A549 (cell line): ENCODE results near the gene ZNF23. TPM values are rescaled to one million over a fixed set of nuclear protein-coding genes. Genes with fewer than 3 reads are reported as not detected.

Experiments used
- ATAC-seq, 2 experiments: fragments of 200-7000 bp in 1 of 2; fragments of >200 bp in 1 of 2; cut with Nextera tagmentation in 1 of 2; cut with Tn5 transposase in 1 of 2; 3 replicates each; pipeline versions ENCODE4 v1.8.0 to v1.9.1; 2018 to 2020; ENCODE audit warnings: mild to moderate bottlenecking in 1 of 2, moderate library complexity in 1 of 2
- CTCF ChIA-PET: fragments of 300-600 bp; sonication (Branson Sonifier 250); formaldehyde crosslinking; extraction: SDS; loops from one replicate; lab custom pipeline; 2021; ENCODE audit warnings: antibody characterized with exemption, inconsistent platforms; lab: Yijun Ruan, JAX
- POLR2A ChIA-PET: fragments of 350-600 bp; formaldehyde crosslinking; extraction: SDS; loops from one replicate; lab custom pipeline; 2021; ENCODE audit warnings: antibody characterized with exemption, inconsistent platforms; lab: Yijun Ruan, JAX
- DNase-seq, 2 experiments: peaks; one replicate each; pipeline versions ENCODE4 v3.0.0 to v3.0.0-alpha.2; 2011 to 2016; ENCODE audit warnings: low read depth in 1 of 2, low spot score in 1 of 2
- FAIRE-seq: peaks from 2 replicates; lab custom pipeline; 2011; peaks lifted over from hg19 to GRCh38; lab: Jason Lieb, UNC
- H3K27ac ChIP-seq, 2 experiments: fragments of >200 bp; sonication (Bioruptor Twin); formaldehyde crosslinking; 3 replicates each; pipeline ENCODE4 v1.5.1; 2016 to 2017
- H3K4me1 ChIP-seq: fragments of >200 bp; sonication (Bioruptor Twin); formaldehyde crosslinking; 3 replicates; pipeline ENCODE4 v1.6.1; 2016
- H3K4me2 ChIP-seq: fragments of >200 bp; sonication (Bioruptor Twin); formaldehyde crosslinking; 3 replicates; pipeline ENCODE4 v1.6.1; 2016
- H3K4me3 ChIP-seq: fragments of >200 bp; sonication (Bioruptor Twin); formaldehyde crosslinking; 3 replicates; pipeline ENCODE4 v1.5.1; 2016
- H3K9me3 ChIP-seq: fragments of >200 bp; sonication (Bioruptor Twin); formaldehyde crosslinking; 3 replicates; pipeline ENCODE4 v1.6.1; 2016
- CBX2 ChIP-seq: fragments of 200-600 bp; sonication (generic); IDR thresholded peaks from 2 replicates; pipeline ENCODE4 v1.6.1; 2016; ENCODE audit warnings: low read depth, mild to moderate bottlenecking, borderline replicate concordance
- CBX8 ChIP-seq: fragments of 200-600 bp; sonication (generic); IDR thresholded peaks from 2 replicates; pipeline ENCODE4 v1.6.1; 2016
- CTCF ChIP-seq: fragments of >200 bp; sonication (Bioruptor Twin); formaldehyde crosslinking; IDR thresholded peaks from 3 replicates; pipeline ENCODE4 v1.5.1; 2016
- E2F6 ChIP-seq: IDR thresholded peaks from 2 replicates; pipeline ENCODE4 v1.6.1; 2012; ENCODE audit warnings: low read depth, borderline replicate concordance
- EHF ChIP-seq: fragments of 250-450 bp; sonication (Bioruptor Pico); IDR thresholded peaks from 2 replicates; pipeline ENCODE4 v1.5.0; 2020; ENCODE audit warnings: mild to moderate bottlenecking
- ELK1 ChIP-seq: fragments of 150-350 bp; IDR thresholded peaks from 2 replicates; pipeline ENCODE4 v1.6.1; 2014; ENCODE audit warnings: low read depth, mild to moderate bottlenecking, low read length
- EP300 ChIP-seq, 2 experiments: fragments of >200 bp; sonication (Bioruptor Twin); formaldehyde crosslinking; IDR thresholded peaks; 2 replicates in 1 of 2; 3 replicates in 1 of 2; pipeline ENCODE4 v1.6.1; 2016 to 2017
- ESRRA ChIP-seq: fragments of 150-350 bp; IDR thresholded peaks from 2 replicates; pipeline ENCODE4 v1.6.1; 2014; ENCODE audit warnings: mild to moderate bottlenecking, low read length, borderline replicate concordance
- FOSB ChIP-seq: fragments of 250-450 bp; sonication (Bioruptor Pico); IDR thresholded peaks from 2 replicates; pipeline ENCODE4 v1.5.0; 2020; ENCODE audit warnings: mild to moderate bottlenecking, moderate library complexity
- FOXS1 ChIP-seq: fragments of 250-450 bp; sonication (Bioruptor Pico); IDR thresholded peaks from 2 replicates; pipeline ENCODE4 v1.5.0; 2020; ENCODE audit warnings: mild to moderate bottlenecking, moderate library complexity
- HDAC2 ChIP-seq: fragments of 200-600 bp; sonication (generic); IDR thresholded peaks from 2 replicates; pipeline ENCODE4 v1.6.1; 2016
- HEYL ChIP-seq: fragments of 250-450 bp; sonication (Bioruptor Pico); IDR thresholded peaks from 2 replicates; pipeline ENCODE4 v1.8.0; 2021; ENCODE audit warnings: mild to moderate bottlenecking, moderate library complexity
- HOXA7 ChIP-seq: fragments of 250-450 bp; sonication (Bioruptor Pico); IDR thresholded peaks from 2 replicates; pipeline ENCODE4 v1.5.0; 2020; ENCODE audit warnings: mild to moderate bottlenecking, moderate library complexity
- HOXB5 ChIP-seq: fragments of 250-450 bp; sonication (Bioruptor Pico); IDR thresholded peaks from 2 replicates; pipeline ENCODE4 v1.5.0; 2020; ENCODE audit warnings: mild to moderate bottlenecking, moderate library complexity
- JUN ChIP-seq, 2 experiments: fragments of >200 bp; sonication (Bioruptor Twin); formaldehyde crosslinking; IDR thresholded peaks; 2 replicates in 1 of 2; 3 replicates in 1 of 2; pipeline ENCODE4 v1.6.1; 2016 to 2017
- JUNB ChIP-seq: fragments of >200 bp; sonication (Bioruptor Twin); formaldehyde crosslinking; IDR thresholded peaks from 2 replicates; pipeline ENCODE4 v1.6.1; 2016
- KDM5A ChIP-seq: fragments of 200-600 bp; sonication (generic); IDR thresholded peaks from 2 replicates; pipeline ENCODE4 v1.6.1; 2016; ENCODE audit warnings: antibody characterized with exemption, mild to moderate bottlenecking
- MAFK ChIP-seq: fragments of 450-650 bp; IDR thresholded peaks from 2 replicates; pipeline ENCODE4 v1.6.1; 2014; ENCODE audit not compliant: partially characterized antibody
- MAZ ChIP-seq: fragments of 150-350 bp; IDR thresholded peaks from 2 replicates; pipeline ENCODE4 v1.6.1; 2014; ENCODE audit warnings: antibody characterized with exemption, low read depth, low read length, borderline replicate concordance
- MYC ChIP-seq: IDR thresholded peaks from 2 replicates; pipeline ENCODE4 v1.6.1; 2012; ENCODE audit warnings: mild to moderate bottlenecking, inconsistent platforms, low read length, improper control_type of control experiment, borderline replicate concordance
- NFE2L2 ChIP-seq: fragments of 150-350 bp; conservative IDR thresholded peaks from 2 replicates; pipeline ENCODE4 v1.6.1; 2014; ENCODE audit warnings: low read length
- NPAS2 ChIP-seq: fragments of 250-450 bp; sonication (Bioruptor Pico); IDR thresholded peaks from 2 replicates; pipeline ENCODE4 v1.8.0; 2022; ENCODE audit warnings: mild to moderate bottlenecking, moderate library complexity, borderline replicate concordance
- NR3C1 ChIP-seq: fragments of >200 bp; sonication (Bioruptor Twin); formaldehyde crosslinking; IDR thresholded peaks from 3 replicates; pipeline ENCODE4 v1.6.1; 2017
- PHF8 ChIP-seq: fragments of 200-600 bp; sonication (generic); IDR thresholded peaks from 2 replicates; pipeline ENCODE4 v1.6.1; 2016; ENCODE audit warnings: low read depth, mild to moderate bottlenecking, antibody characterized with exemption, moderate library complexity, borderline replicate concordance
- POLR2A ChIP-seq: IDR thresholded peaks from 2 replicates; pipeline ENCODE4 v1.6.1; 2012; ENCODE audit warnings: mild to moderate bottlenecking, low read length
- RNF2 ChIP-seq: fragments of 200-600 bp; sonication (generic); IDR thresholded peaks from 2 replicates; pipeline ENCODE4 v1.6.1; 2016; ENCODE audit warnings: low read depth, mild to moderate bottlenecking, antibody characterized with exemption, moderate library complexity, borderline replicate concordance
- SMC3 ChIP-seq: fragments of >200 bp; sonication (Bioruptor Twin); formaldehyde crosslinking; IDR thresholded peaks from 3 replicates; pipeline ENCODE4 v1.6.1; 2018; ENCODE audit warnings: inconsistent platforms
- SREBF2 ChIP-seq: fragments of 450-650 bp; IDR thresholded peaks from 2 replicates; pipeline ENCODE4 v1.6.1; 2014; ENCODE audit warnings: mild to moderate bottlenecking, moderate library complexity
- USF2 ChIP-seq: fragments of 450-650 bp; IDR thresholded peaks from 2 replicates; pipeline ENCODE4 v1.6.1; 2014; ENCODE audit warnings: antibody characterized with exemption
- ZNF302 ChIP-seq: fragments of 250-450 bp; sonication (Bioruptor Pico); IDR thresholded peaks from 2 replicates; pipeline ENCODE4 v1.9.0; 2021; ENCODE audit warnings: inconsistent platforms, mild to moderate bottlenecking, moderate library complexity
- WGBS: methylation state at CpG from one replicate; pipeline ENCODE4 v1.1.6; 2017; ENCODE audit errors: missing lambda C conversion rate; 5-methylcytosine and 5-hydroxymethylcytosine counted together
- polyA plus RNA-seq, 4 experiments: library from polyadenylated mRNA; depleted of rRNA in 3 of 4; stranded (reverse); fragments of >200 nt; fragmentation: RNase III in 1 of 4; extraction: RNeasy Plus Mini Kit Qiagen cat#74134 plus additional on column Dnase treatment in 1 of 4; gene quantifications; 2 replicates in 3 of 4; 3 replicates in 1 of 4; pipeline ENCODE4 v1.2.3, GENCODE V29; 2011 to 2017
- TF ChIP-seq, protein P1 (sequence below): fragments of >200 bp; sonication (Bioruptor Twin); formaldehyde crosslinking; IDR thresholded peaks from 3 replicates; pipeline ENCODE4 v1.6.1; 2016

Gene ZNF23
- polyA plus RNA-seq, 2 of the 4 experiments (the other 2 are of a cell fraction), result 7.1 to 8.7 TPM

DNA sequence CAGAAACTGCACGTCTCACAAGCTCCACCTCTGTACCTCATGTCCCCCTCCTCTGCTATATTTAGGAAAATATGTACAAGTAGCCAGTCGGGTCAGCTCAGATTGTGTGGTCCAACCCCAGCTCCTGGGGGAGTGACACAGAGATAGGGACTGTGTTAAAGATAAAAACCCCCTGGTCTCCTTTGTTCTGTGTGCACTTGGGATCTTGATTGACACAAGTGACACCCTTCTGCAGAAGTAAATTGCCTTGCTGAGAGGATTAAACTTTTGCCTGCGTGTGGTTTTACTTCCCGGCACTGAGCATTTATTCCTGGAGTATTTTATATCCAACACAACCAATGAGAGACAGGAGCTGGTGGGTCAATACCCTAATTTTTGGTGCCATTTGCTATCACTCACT lies 57.7 kb downstream of the ZNF23 start:
- ATAC-seq (no peak), FAIRE-seq (no peak), DNase-seq (no peak)
- Histone ChIP-seq H3K27ac (no peak overlapping the region), H3K4me1 (no peaks in the 10 kb centered on the region), H3K4me2 (no peak overlapping the region), H3K9me3 (no peaks in the 10 kb centered on the region; the same call in 2 of the 3 replicates), H3K4me3 (no peak overlapping the region)
- 71% methylated on average over 4 of the region's 4 CpGs for WGBS
- CTCF ChIA-PET, result interaction anchor here (1.0 to 4.3 kb wide), 3 partner anchors 8 to 134 kb away, joined by 3 to 27 read pairs (median 3); no protein-coding TSS in a partner anchor
- POLR2A ChIA-PET, result no interaction called here
- no peak for TF ChIP-seq E2F6
- no peak for TF ChIP-seq CBX2
- TF ChIP-seq SREBF2, result no peak
- TF ChIP-seq HOXB5, result no peak
- TF ChIP-seq ESRRA, result no peak
- TF ChIP-seq EP300 (IDR thresholded peaks at IDR 0.05), result no peak
- no peak for TF ChIP-seq JUNB
- TF ChIP-seq FOXS1, result no peak
- no peak for TF ChIP-seq FOSB (CRISPR knock-in tag)
- no peak for TF ChIP-seq POLR2A
- no peak for TF ChIP-seq HEYL (CRISPR knock-in tag)
- TF ChIP-seq NR3C1, result no peak
- TF ChIP-seq HDAC2, result no peak
- TF ChIP-seq EHF, result no peak
- TF ChIP-seq HOXA7, result no peak

DNA sequence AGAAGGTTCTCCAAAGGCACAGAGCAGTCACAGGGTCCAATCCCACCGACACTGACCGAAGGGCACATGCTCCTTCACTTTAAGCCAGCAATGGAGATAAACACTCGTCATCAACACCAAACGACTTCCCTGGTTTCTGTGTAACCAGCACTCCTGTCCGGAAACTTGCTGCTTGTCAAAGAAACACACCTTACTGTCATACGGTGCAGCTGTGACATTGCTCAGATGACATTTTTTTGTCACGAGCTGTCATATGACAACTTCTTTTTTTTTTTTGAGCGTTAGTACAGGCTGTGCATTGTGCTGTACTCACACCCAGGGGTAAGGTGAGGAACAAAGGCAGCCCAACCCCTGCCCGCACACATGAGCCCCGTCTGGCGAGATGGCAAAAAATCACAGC lies 59.4 kb downstream of the ZNF23 start:
- DNase-seq (no peak), ATAC-seq (no peak), FAIRE-seq (no peak)
- Histone ChIP-seq H3K9me3 (no peaks in the 10 kb centered on the region; the same call in 2 of the 3 replicates), H3K4me2 (no peak overlapping the region), H3K4me3 (no peak overlapping the region), H3K4me1 (no peaks in the 10 kb centered on the region), H3K27ac (no peak overlapping the region)
- ChIA-PET CTCF (interaction anchor here (1.1 to 4.3 kb wide), 2 partner anchors 10 to 208 kb away, joined by 4 to 27 read pairs; no protein-coding TSS in a partner anchor), POLR2A (no interaction called here)
- WGBS, result 42% methylated on average over 11 of the region's 11 CpGs
- TF ChIP-seq PHF8, result no peak
- TF ChIP-seq SMC3, result no peak
- no peak for TF ChIP-seq KDM5A
- TF ChIP-seq RNF2, result no peak
- TF ChIP-seq CBX8, result no peak
- no peak for TF ChIP-seq NFE2L2
- TF ChIP-seq HOXB5, result no peak
- no peak for TF ChIP-seq ZNF302
- TF ChIP-seq ELK1, result no peak
- TF ChIP-seq, protein P1, sequence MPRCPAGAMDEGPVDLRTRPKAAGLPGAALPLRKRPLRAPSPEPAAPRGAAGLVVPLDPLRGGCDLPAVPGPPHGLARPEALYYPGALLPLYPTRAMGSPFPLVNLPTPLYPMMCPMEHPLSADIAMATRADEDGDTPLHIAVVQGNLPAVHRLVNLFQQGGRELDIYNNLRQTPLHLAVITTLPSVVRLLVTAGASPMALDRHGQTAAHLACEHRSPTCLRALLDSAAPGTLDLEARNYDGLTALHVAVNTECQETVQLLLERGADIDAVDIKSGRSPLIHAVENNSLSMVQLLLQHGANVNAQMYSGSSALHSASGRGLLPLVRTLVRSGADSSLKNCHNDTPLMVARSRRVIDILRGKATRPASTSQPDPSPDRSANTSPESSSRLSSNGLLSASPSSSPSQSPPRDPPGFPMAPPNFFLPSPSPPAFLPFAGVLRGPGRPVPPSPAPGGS, result no peak

DNA sequence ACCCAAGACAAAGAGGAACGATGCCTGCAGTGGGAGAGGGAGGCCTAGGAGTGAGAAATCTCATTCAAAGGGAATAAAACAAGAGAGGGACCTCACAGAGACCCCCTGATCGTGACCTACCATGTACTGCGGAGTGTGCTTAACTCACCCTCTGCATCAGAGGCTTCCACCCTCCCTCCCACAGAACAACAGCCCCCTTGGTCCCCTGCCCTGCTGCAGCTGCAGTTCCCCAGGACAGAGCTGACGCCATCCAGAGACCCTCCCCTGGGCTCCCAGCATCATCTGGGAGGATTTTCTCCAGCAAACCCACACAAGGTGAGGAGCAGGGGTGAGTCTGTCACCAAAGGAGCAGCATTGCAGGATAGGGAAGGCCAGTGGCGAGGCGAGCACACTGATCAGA lies 60.0 kb downstream of the ZNF23 start:
- H3K27ac ChIP-seq, result no peak overlapping the region
- TF ChIP-seq USF2, result no peak
- no peak for TF ChIP-seq NPAS2
- no peak for TF ChIP-seq CTCF
- no peak for TF ChIP-seq MAZ
- TF ChIP-seq HDAC2, result no peak
- no peak for TF ChIP-seq JUN (IDR thresholded peaks at IDR 0.05)
- TF ChIP-seq FOSB (CRISPR knock-in tag), result no peak
- TF ChIP-seq MYC, result no peak
- no peak for TF ChIP-seq FOXS1
- no peak for TF ChIP-seq HEYL (CRISPR knock-in tag)
- no peak for TF ChIP-seq MAFK
- H3K4me3 ChIP-seq, result no peak overlapping the region
- H3K4me2 ChIP-seq, result no peak overlapping the region
- ATAC-seq (no peak), DNase-seq (no peak), FAIRE-seq (no peak)
- H3K4me1 ChIP-seq, result no peaks in the 10 kb centered on the region
- 43% methylated on average over 6 of the region's 6 CpGs for WGBS
- ChIA-PET CTCF (interaction anchor here (1.1 to 4.3 kb wide), 2 partner anchors 10 to 209 kb away, joined by 4 to 27 read pairs; no protein-coding TSS in a partner anchor), POLR2A (no interaction called here)
- no peaks in the 10 kb centered on the region; the same call in 2 of the 3 replicates for H3K9me3 ChIP-seq
